DOHH2 (cell line): ENCODE results near the gene ZMIZ1.

Experiments used
- H3F3A ChIP-seq: fragments of 200-600 bp; sonication (generic), shearing (Covaris generic); 2 replicates; pipeline ENCODE4 v1.6.0; 2016; ENCODE audit warnings: antibody characterized with exemption, mild to moderate bottlenecking; ENCODE audit not compliant: control insufficient read depth, insufficient read depth
- H3K27ac ChIP-seq: fragments of 200-600 bp; sonication (generic); 2 replicates; pipeline ENCODE4 v1.5.1; 2014; ENCODE audit warnings: low read depth, mild to moderate bottlenecking, low read length, moderate library complexity
- H3K27me3 ChIP-seq: fragments of 200-600 bp; sonication (generic); 2 replicates; pipeline ENCODE4 v1.6.1; 2014; ENCODE audit warnings: mild to moderate bottlenecking, low read length, mixed read lengths; ENCODE audit not compliant: control insufficient read depth
- H3K36me3 ChIP-seq: fragments of 200-600 bp; sonication (generic); 2 replicates; pipeline ENCODE4 v1.6.1; 2014; ENCODE audit warnings: mild to moderate bottlenecking, low read length, moderate library complexity, mixed read lengths; ENCODE audit not compliant: control insufficient read depth
- H3K4me1 ChIP-seq: fragments of 200-600 bp; sonication (generic); 2 replicates; pipeline ENCODE4 v1.6.1; 2014; ENCODE audit warnings: mild to moderate bottlenecking, low read length, mixed read lengths; ENCODE audit not compliant: control insufficient read depth
- H3K4me2 ChIP-seq: fragments of 200-600 bp; sonication (generic); 2 replicates; pipeline ENCODE4 v1.6.0; 2014; ENCODE audit warnings: mild to moderate bottlenecking, low read length, moderate library complexity
- H3K4me3 ChIP-seq: fragments of 200-600 bp; sonication (generic); 2 replicates; pipeline ENCODE4 v1.5.1; 2014; ENCODE audit warnings: mild to moderate bottlenecking, low read length, mixed read lengths
- H3K79me2 ChIP-seq: fragments of 200-600 bp; sonication (generic); 2 replicates; pipeline ENCODE4 v1.6.1; 2014; ENCODE audit warnings: mild to moderate bottlenecking, low read length, mixed read lengths; ENCODE audit not compliant: control insufficient read depth
- H3K9me2 ChIP-seq: fragments of 200-600 bp; sonication (generic); replicated peaks from 2 replicates; pipeline ENCODE4 v1.6.1; 2014; ENCODE audit warnings: mild to moderate bottlenecking, low read length, mixed read lengths; ENCODE audit not compliant: control insufficient read depth
- H3K9me3 ChIP-seq: fragments of 200-600 bp; sonication (generic); 2 replicates; pipeline ENCODE4 v1.6.1; 2014; ENCODE audit warnings: antibody characterized with exemption, low read length, mixed read lengths; ENCODE audit not compliant: control insufficient read depth, insufficient read depth
- H4K20me1 ChIP-seq: fragments of 200-600 bp; sonication (generic); 2 replicates; pipeline ENCODE4 v1.6.0; 2014; ENCODE audit warnings: low read depth, mild to moderate bottlenecking, antibody characterized with exemption, low read length, moderate library complexity; ENCODE audit not compliant: control insufficient read depth, insufficient read depth
- EZH2phosphoT487 ChIP-seq: fragments of 200-600 bp; sonication (generic); IDR thresholded peaks from 2 replicates; pipeline ENCODE4 v1.6.1; 2017; ENCODE audit warnings: borderline replicate concordance, mild to moderate bottlenecking, antibody characterized with exemption, low read length, moderate library complexity, mixed read lengths
- TF ChIP-seq, protein P1 (sequence below): fragments of 200-600 bp; sonication (generic); IDR thresholded peaks from one replicate; pipeline ENCODE4 v1.5.1; 2014; ENCODE audit warnings: antibody characterized with exemption, mild to moderate bottlenecking, low read depth, low read length; ENCODE audit not compliant: poor library complexity, severe bottlenecking

Gene ZMIZ1

DNA sequence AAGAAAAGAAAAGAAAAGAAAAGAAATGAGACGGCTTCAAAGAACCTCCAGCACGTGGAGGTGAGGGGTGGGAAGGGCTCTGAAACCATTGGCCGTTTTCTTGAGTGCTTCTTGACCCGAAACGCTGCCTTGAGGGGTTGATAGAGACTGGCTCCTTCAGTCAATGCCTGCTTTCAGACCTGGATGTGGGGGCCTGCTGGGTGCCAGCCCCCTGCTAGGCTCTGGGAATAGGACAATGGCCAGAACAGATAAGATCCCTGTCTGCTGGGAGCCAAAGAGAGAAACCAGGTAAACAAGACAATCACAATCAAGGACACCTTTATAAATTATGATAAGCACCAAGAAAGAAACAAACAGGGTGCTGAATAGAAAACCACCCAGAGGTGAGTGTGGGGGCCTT, 27.7 kb downstream of the ZMIZ1 start:
- H3F3A ChIP-seq: peaks cover 10% of the 10 kb centered on the region; the same call in 1 of the 2 replicates
- no peak overlapping the region for H3K27ac ChIP-seq
- 0 out of 2 replicates have a peak, but pooled peaks cover 8% of the 10 kb centered on the region for H3K27me3 ChIP-seq
- H4K20me1 ChIP-seq: peaks cover 27% of the 10 kb centered on the region
- no peak for TF ChIP-seq EZH2phosphoT487
- TF ChIP-seq, protein P1, sequence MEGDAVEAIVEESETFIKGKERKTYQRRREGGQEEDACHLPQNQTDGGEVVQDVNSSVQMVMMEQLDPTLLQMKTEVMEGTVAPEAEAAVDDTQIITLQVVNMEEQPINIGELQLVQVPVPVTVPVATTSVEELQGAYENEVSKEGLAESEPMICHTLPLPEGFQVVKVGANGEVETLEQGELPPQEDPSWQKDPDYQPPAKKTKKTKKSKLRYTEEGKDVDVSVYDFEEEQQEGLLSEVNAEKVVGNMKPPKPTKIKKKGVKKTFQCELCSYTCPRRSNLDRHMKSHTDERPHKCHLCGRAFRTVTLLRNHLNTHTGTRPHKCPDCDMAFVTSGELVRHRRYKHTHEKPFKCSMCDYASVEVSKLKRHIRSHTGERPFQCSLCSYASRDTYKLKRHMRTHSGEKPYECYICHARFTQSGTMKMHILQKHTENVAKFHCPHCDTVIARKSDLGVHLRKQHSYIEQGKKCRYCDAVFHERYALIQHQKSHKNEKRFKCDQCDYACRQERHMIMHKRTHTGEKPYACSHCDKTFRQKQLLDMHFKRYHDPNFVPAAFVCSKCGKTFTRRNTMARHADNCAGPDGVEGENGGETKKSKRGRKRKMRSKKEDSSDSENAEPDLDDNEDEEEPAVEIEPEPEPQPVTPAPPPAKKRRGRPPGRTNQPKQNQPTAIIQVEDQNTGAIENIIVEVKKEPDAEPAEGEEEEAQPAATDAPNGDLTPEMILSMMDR: no peak
- H3K9me3 ChIP-seq: no peaks in the 10 kb centered on the region
- H3K79me2 ChIP-seq: no peaks in the 10 kb centered on the region
- H3K4me3 ChIP-seq: no peak overlapping the region
- H3K4me2 ChIP-seq: no peak overlapping the region
- peaks cover 64% of the 10 kb centered on the region for H3K4me1 ChIP-seq
- H3K9me2 ChIP-seq: no peaks in the 10 kb centered on the region
- H3K36me3 ChIP-seq: no peaks in the 10 kb centered on the region

- Histone ChIP-seq H3K27me3 (0 out of 2 replicates have a peak, but pooled peaks cover 6% of the 10 kb centered on the region), H3F3A (peaks cover 10% of the 10 kb centered on the region; the same call in 1 of the 2 replicates), H3K9me2 (no peaks in the 10 kb centered on the region), H3K9me3 (no peaks in the 10 kb centered on the region), H3K4me3 (no peak overlapping the region), H4K20me1 (peaks cover 25% of the 10 kb centered on the region), H3K27ac (no peak overlapping the region), H3K79me2 (no peaks in the 10 kb centered on the region), H3K36me3 (no peaks in the 10 kb centered on the region), H3K4me2 (no peak overlapping the region), H3K4me1 (peaks cover 64% of the 10 kb centered on the region)
- no peak for TF ChIP-seq EZH2phosphoT487
- TF ChIP-seq, protein P1: no peak
Observed at GRCh38 chr10:79097021-79097872, 28.5 kb downstream of the ZMIZ1 start.

DNA sequence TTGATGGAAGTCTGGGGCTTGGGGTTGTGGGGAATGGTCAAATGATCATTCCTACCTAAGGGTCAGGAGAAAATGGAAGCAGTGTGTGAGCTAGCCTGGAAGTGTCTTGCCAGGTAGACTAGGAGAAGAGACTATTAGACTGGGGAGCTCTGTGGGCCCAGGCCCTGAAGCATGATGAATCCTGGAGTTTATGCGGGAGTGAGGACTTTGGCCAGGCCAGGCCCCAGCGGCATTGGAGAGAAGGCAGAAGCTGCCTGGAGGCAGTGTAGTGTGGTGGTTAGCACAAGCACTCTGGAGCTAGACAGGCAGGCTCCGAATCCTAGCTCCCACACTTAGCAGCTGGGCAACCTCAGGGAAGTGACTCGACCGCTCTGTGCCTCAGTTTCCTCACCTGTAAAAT, 29.3 kb downstream of the ZMIZ1 start:
- no peak overlapping the region for H3K27ac ChIP-seq
- peaks cover 65% of the 10 kb centered on the region for H3K4me1 ChIP-seq
- peak overlapping the region; percentile 47; the same call in 1 of the 2 replicates for H3K4me2 ChIP-seq
- H3F3A ChIP-seq: peaks cover 10% of the 10 kb centered on the region; the same call in 1 of the 2 replicates
- no peaks in the 10 kb centered on the region for H3K79me2 ChIP-seq
- H3K27me3 ChIP-seq: 0 out of 2 replicates have a peak, but pooled peaks cover 6% of the 10 kb centered on the region
- H3K9me3 ChIP-seq: no peaks in the 10 kb centered on the region
- H3K36me3 ChIP-seq: no peaks in the 10 kb centered on the region
- TF ChIP-seq, protein P1: no peak
- TF ChIP-seq EZH2phosphoT487: no peak
- H3K9me2 ChIP-seq: no peaks in the 10 kb centered on the region
- no peak overlapping the region for H3K4me3 ChIP-seq
- peaks cover 21% of the 10 kb centered on the region for H4K20me1 ChIP-seq
